ENCODE data around the gene NFKBIB. TPM values are rescaled to one million over a fixed set of nuclear protein-coding genes. Genes with fewer than 3 reads are reported as not detected.
A peak's percentile ranks its signal among the peaks of the same experiment; 100 is the strongest.

NFKBIB gene
- total RNA-seq, 1 donor from 2014 or later: 22.0 TPM

DNA sequence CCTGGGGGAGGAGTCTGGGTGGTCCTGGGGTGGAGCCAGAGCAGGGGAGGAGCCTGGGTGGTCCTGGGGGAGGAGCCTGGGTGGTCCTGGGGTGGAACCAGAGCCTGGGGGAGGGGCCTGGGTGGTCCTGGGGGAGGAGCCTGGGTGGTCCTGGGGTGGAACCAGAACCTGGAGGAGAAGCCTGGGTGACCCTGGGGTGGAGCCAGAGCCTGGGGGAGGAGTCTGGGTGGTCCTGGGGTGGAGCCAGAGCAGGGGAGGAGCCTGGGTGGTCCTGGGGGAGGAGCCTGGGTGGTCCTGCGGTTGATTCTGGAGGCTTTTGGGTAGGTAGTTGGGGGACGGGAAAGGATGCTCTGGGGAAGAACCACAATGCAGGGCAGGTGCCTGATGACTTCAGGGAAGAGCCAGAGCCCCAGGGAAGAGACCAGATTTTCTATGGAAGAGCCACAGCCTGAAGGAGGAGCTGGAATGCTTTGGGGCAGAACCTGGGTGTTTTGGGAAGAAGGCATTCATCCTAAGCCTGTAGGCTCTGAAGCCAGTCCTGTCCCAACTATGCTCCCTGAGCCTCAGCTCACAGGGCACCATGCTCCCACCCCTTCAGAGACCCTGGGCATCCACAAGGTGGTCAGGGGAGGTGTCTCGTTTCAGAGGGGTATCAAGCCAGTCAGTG lies 45.9 kb downstream of the NFKBIB start:
- no peak for DNase-seq (ENCODE audit: low spot score)
- intact Hi-C loops (cut with DNase I): no loop called here

DNA sequence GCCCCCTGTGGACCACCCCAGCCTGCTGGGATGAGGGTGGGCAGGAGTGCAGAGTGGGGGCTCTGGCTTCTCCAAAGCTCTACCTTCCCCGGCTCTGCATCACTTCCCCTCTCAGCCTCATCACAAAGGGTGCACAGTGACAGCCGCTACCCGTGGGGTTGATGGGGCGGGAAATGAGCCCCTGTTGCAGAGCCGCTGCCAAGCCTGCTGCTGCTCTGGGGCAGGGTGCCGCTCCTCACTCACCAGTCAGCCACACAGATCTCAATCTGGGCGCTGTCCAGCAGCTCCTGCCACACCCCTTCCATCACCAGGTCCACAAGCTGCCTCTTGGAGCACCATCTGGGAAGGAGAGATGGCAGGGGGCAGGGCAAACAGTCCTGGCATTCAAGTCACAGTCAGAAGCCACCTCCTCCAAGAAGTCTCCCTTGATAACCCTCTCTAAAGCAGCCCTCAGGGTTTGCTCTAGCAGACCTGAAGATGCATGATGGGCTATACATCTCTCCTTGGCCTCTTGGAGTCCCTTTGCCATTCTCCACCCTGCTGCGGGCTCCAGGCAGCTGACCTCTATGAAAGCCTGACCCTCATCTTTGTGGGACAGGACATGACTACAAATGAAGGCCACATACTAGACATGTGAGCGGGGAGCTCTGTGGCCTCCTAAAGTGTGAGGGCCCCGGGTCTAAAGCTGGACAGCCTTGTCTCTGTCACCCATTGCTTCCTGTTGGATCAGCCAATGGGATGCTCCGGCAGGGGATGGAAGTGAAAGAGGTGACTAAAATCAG lies 46.7 kb downstream of the NFKBIB start:
- DNase-seq (ENCODE audit: low spot score): no peak
- intact Hi-C loops (cut with DNase I): no loop called here

DNA sequence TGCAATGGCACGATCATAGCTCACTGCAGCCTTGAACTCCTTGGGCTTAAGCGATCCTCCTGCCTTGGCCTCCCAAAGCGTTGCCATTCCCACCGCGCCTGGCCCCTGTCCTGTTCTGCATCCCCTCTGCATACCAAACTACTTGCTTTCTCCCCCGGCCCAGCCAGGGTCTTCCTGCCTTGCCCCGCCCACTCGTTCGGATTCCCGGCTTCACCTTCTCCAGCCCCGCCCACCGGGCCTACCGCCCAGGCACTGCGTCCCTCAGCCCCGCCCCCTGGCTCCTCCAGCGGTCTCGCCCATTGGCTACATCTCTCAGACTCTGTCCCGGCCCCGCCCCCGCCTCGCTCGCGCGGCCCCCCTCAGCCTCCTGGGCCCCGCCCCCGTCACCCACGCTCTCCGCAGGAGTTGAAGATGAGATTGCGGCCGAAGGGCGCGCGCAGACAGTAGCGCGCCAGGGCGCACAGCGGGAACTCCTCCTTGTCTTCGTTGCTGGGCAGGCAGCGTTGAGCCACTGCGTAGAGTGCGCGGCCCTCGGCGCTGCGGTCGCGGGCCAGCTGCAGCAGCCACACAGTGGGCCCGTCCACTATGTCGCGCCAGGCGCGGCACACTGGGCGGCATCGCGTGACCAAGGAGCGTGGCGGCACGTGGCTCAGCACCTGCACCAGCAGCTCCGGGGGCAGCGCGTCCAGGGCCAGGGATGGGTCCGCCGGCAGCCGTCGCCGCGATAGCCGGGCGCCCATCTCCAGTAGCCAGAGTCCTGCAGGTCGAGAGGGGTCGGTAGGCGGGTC lies 50.0 kb downstream of the NFKBIB start:
- peak; percentile 92 for DNase-seq (ENCODE audit: low spot score)
- intact Hi-C loops (cut with DNase I): no loop called here

DNA sequence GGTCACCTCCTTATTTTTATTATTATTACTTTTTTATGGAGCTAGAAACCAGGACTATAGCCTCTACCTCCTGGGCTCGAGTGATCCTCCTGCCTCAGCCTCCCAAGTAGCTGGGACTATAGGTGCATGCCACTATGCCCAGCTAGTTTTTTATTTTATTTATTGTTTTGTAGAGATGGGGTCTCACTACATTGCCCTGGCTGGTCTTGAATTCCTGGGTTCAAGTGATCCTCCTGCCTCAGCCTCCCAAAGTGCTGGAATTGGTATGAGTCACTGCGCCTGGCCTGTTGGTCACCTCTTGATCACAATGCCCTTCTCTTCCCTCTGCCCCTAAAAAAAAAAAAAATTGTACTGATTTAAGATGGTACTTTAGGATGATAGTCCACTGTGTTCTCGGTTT lies 51.4 kb downstream of the NFKBIB start:
- intact Hi-C loops (cut with DNase I): no loop called here
- no peak for DNase-seq (ENCODE audit: low spot score)

DNA sequence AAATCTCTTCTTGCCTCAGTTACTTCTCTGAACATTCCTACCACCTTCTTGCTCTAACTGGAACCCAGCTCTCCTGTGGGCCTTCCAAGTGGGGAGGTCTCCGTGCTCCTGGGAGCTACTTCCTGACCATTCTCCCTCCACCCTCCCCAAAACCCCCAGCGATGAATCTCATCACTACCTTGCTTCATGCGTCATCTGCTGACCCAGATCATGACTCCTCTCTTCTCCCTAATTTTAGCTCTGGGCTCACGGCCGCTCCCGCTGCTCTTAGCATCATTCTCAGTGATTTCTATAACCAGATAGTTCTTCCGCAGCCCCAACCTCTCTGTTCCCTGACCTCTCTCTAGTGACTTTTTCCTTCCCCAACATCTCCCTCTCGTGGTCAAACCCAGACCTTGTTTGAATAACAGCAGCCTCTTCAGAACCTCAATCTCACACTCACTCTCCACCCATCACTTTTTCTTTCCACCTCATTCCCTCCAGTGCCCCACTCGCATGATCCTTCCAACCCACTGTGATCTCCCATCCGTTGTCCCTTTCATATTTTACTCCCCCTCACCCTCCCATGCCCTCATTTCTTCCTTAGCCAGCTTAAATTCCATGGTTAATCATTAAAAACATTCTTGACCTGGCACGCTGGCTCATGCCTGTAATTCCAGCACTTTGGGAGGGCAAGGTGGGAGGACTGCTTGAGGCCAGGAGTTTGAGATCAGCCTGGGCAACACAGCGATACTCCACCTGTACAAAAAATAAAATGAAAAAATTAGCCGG lies 52.8 kb downstream of the NFKBIB start:
- DNase-seq (ENCODE audit: low spot score): no peak
- intact Hi-C loops (cut with DNase I): no loop called here

DNA sequence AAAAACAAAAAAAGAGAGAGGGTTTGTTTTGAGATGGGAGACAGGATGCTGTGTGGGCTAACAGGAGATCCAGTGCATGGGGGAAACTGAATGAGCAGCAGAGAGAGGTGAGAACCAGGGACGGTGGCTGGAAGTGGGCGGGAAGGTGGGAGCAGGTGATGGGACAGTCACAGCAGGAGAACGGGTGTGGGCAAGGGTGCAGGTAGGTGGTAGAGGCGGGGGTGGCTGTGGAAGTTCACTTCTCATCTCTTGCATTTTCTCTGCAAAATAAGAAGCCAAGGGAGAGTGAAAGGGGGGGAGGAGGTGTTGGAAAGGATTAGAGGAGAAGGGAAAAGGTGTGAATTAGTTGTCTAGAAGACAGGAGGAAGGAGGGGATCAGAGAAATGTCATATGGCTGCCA lies 53.9 kb downstream of the NFKBIB start:
- no peak for DNase-seq (ENCODE audit: low spot score)
- intact Hi-C loops (cut with DNase I): no loop called here

DNA sequence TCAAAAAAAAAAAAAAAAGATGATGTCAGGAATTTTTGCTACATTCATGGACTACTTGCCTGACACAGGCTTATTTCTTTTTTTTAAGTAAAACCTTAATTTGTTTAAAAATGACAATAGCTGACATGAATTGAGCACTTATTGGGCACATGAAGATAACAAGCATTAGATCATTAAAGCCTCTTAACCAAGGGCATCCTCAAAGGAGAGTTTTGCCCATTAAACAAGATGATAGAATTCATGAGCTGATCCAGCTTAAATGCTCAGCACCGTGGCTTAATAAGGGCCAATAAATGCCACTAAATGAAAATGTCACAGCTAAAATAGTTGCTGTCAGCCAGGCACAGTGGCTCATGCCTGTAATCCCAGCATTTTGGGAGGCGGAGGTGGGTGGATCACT lies 56.5 kb downstream of the NFKBIB start:
- no peak for DNase-seq (ENCODE audit: low spot score)
- intact Hi-C loops (cut with DNase I): no loop called here

DNA sequence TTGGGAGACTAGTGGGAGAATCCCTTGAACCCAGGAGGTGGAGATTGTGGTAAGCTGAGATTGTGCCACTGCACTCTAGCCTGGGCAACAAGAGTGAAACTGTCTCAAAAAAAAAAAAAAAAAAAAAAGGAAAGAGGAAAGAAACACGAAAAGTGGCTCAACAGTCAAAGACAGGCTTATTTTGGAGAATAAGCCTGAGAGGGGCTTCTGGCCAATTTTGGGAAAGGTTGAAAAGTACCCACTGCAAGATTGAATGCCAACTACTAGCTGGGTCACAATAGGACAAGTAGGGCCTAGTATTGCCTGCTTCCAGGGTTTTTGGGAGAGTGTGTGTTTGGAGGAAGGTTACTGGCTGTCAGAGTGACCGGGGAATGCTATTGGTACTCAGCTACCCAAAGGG lies 58.5 kb downstream of the NFKBIB start:
- no peak for DNase-seq (ENCODE audit: low spot score)
- intact Hi-C loops (cut with DNase I): no loop called here

Other genes starting within 250 kb of the NFKBIB start
- gene CAPN12, start 155.5 kb upstream of the NFKBIB start, total RNA-seq: 1.7 TPM
- not detected for gene LGALS7, start 126.5 kb upstream of the NFKBIB start, total RNA-seq
- not detected for gene LGALS7B, start 110.8 kb upstream of the NFKBIB start, total RNA-seq
- 0.54 TPM for gene LGALS4, start 87.0 kb upstream of the NFKBIB start, total RNA-seq
- 377 TPM for gene ECH1, start 68.2 kb upstream of the NFKBIB start, total RNA-seq
- 136 TPM for gene HNRNPL, start 50.0 kb upstream of the NFKBIB start, total RNA-seq
- gene RINL, start 21.7 kb upstream of the NFKBIB start, total RNA-seq: 2.0 TPM
- 49.6 TPM for gene SIRT2, start 351 bp upstream of the NFKBIB start, total RNA-seq
- not detected for gene CCER2, start 12.2 kb downstream of the NFKBIB start, total RNA-seq
- 12.6 TPM for gene SARS2, start 30.8 kb downstream of the NFKBIB start, total RNA-seq
- gene MRPS12, start 31.0 kb downstream of the NFKBIB start, total RNA-seq: 40.4 TPM
- 3.3 TPM for gene FBXO17, start 75.8 kb downstream of the NFKBIB start, total RNA-seq
- 15.3 TPM for gene FBXO27, start 132.6 kb downstream of the NFKBIB start, total RNA-seq
- gene ACP7, start 184.4 kb downstream of the NFKBIB start, total RNA-seq: not detected
- 18.6 TPM for gene PAK4, start 225.8 kb downstream of the NFKBIB start, total RNA-seq